Epithelial cell of prostate (primary cell): ENCODE data around the gene MEGF8.

Experiments
- DNase-seq: peaks from one replicate; pipeline ENCODE4 v3.0.0-alpha.2; 2011; ENCODE audit warnings: low read depth, low spot score
- H3K27ac ChIP-seq: fragments of 450-650 bp; 2 replicates; pipeline ENCODE4 v1.5.1; 2017; ENCODE audit warnings: mild to moderate bottlenecking

MEGF8 gene

GRCh38 chr19:42286349-42287016 lies 39.0 kb upstream of the MEGF8 start:
- no peak overlapping the region for H3K27ac ChIP-seq
- DNase-seq: no peak

GRCh38 chr19:42287017-42287826 lies 38.2 kb upstream of the MEGF8 start:
- no peak overlapping the region for H3K27ac ChIP-seq
- DNase-seq: no peak

GRCh38 chr19:42287827-42288107 lies 37.7 kb upstream of the MEGF8 start:
- DNase-seq: no peak
- H3K27ac ChIP-seq: no peak overlapping the region

GRCh38 chr19:42288387-42288786 lies 37.0 kb upstream of the MEGF8 start:
- DNase-seq: no peak
- H3K27ac ChIP-seq: no peak overlapping the region

GRCh38 chr19:42288881-42289555 lies 36.4 kb upstream of the MEGF8 start:
- no peak overlapping the region for H3K27ac ChIP-seq
- DNase-seq: no peak

- no peak for DNase-seq
- H3K27ac ChIP-seq: no peak overlapping the region
These were observed 35.8 kb upstream of the MEGF8 start for GRCh38 chr19:42289556-42290041.

GRCh38 chr19:42290136-42290522 lies 35.3 kb upstream of the MEGF8 start:
- DNase-seq: no peak
- no peak overlapping the region for H3K27ac ChIP-seq

- no peak for DNase-seq
- H3K27ac ChIP-seq: no peak overlapping the region
These were observed 34.7 kb upstream of the MEGF8 start for GRCh38 chr19:42290523-42291434.

- DNase-seq: no peak
- H3K27ac ChIP-seq: no peak overlapping the region
These were observed 34.0 kb upstream of the MEGF8 start for GRCh38 chr19:42291435-42291810.

GRCh38 chr19:42292042-42292960 lies 33.1 kb upstream of the MEGF8 start:
- DNase-seq: no peak
- no peak overlapping the region for H3K27ac ChIP-seq

GRCh38 chr19:42292963-42293362 lies 32.5 kb upstream of the MEGF8 start:
- H3K27ac ChIP-seq: no peak overlapping the region
- no peak for DNase-seq

- no peak overlapping the region for H3K27ac ChIP-seq
- no peak for DNase-seq
These were observed 31.9 kb upstream of the MEGF8 start for GRCh38 chr19:42293540-42293939.

- H3K27ac ChIP-seq: no peak overlapping the region
These were observed 31.5 kb upstream of the MEGF8 start for GRCh38 chr19:42293948-42294347.

GRCh38 chr19:42294471-42295137 lies 30.8 kb upstream of the MEGF8 start:
- DNase-seq: no peak
- H3K27ac ChIP-seq: no peak overlapping the region

More at GRCh38 chr19:42293948-42294347, 31.5 kb upstream of the MEGF8 start:
- no peak for DNase-seq

- DNase-seq: no peak
- no peak overlapping the region for H3K27ac ChIP-seq
These were observed 30.1 kb upstream of the MEGF8 start for GRCh38 chr19:42295342-42295741.

- no peak for DNase-seq
- no peak overlapping the region for H3K27ac ChIP-seq
These were observed 29.5 kb upstream of the MEGF8 start for GRCh38 chr19:42295831-42296525.

GRCh38 chr19:42297039-42297438 lies 28.4 kb upstream of the MEGF8 start:
- no peak for DNase-seq

GRCh38 chr19:42301646-42302203 lies 23.7 kb upstream of the MEGF8 start, which contains the start of gene PRR19:
Gene PRR19, plus strand, starts transcription at chr19:42302132. Its CDS starts 7,453 bp downstream, at chr19:42309585.
- H3K27ac ChIP-seq: peak within 1 kb of the TSS; percentile 18
- no peak for DNase-seq

More at GRCh38 chr19:42297039-42297438, 28.4 kb upstream of the MEGF8 start:
- H3K27ac ChIP-seq: no peak overlapping the region
